SK-N-SH (cell line): Measurements from ENCODE around the gene KRAS. TPM values are rescaled to one million over a fixed set of nuclear protein-coding genes. Genes with fewer than 3 reads are reported as not detected.

ENCODE experiments used
- CTCF ChIA-PET: fragments of 300-600, 350-600 bp; formaldehyde crosslinking; extraction: SDS; loops from one replicate; lab custom pipeline; 2021; lab: Yijun Ruan, JAX
- POLR2A ChIA-PET: fragments of 350-600 bp; sonication (Branson Sonifier 250); formaldehyde crosslinking; extraction: SDS; loops from one replicate; lab custom pipeline; 2020; ENCODE audit warnings: antibody characterized with exemption, inconsistent platforms; lab: Yijun Ruan, JAX
- DNase-seq: peaks from one replicate; pipeline ENCODE4 v3.0.0; 2012
- H2AFZ ChIP-seq: fragments of 200-600 bp; sonication (generic); 2 replicates; pipeline ENCODE4 v1.8.1; 2016; ENCODE audit warnings: antibody characterized with exemption, mild to moderate bottlenecking, low read depth
- H3F3A ChIP-seq: fragments of 200-600 bp; sonication (generic); replicated peaks from 2 replicates; pipeline ENCODE3; 2016; ENCODE audit warnings: antibody characterized with exemption, mild to moderate bottlenecking; ENCODE audit not compliant: insufficient read depth
- H3K27ac ChIP-seq, 2 experiments: fragments of 200-500 bp in 1 of 2; fragments of 200-600 bp in 1 of 2; sonication (Bioruptor generic) in 1 of 2; sonication (generic), shearing (Covaris generic) in 1 of 2; 2 replicates each; pipeline versions ENCODE4 v1.5.1 to v1.6.1; 2014 to 2016; ENCODE audit warnings: low read depth in 2 of 2, inconsistent platforms in 1 of 2, low read length in 1 of 2, mild to moderate bottlenecking in 1 of 2, mixed read lengths in 1 of 2
- H3K27me3 ChIP-seq: fragments of 200-600 bp; sonication (generic), shearing (Covaris generic); 2 replicates; pipeline ENCODE4 v1.6.1; 2016; ENCODE audit warnings: mixed run types; ENCODE audit not compliant: insufficient read depth
- H3K36me3 ChIP-seq, 2 experiments: fragments of 200-500 bp in 1 of 2; fragments of 200-600 bp in 1 of 2; sonication (Bioruptor generic) in 1 of 2; sonication (generic) in 1 of 2; replicated peaks in 1 of 2; 2 replicates each; pipeline versions ENCODE3 to v1.5.1; 2014 to 2016; ENCODE audit warnings: low read length in 1 of 2, mild to moderate bottlenecking in 1 of 2; ENCODE audit not compliant: insufficient read depth in 2 of 2, control insufficient read depth in 1 of 2
- H3K4me1 ChIP-seq, 2 experiments: fragments of 200-500 bp in 1 of 2; fragments of 200-600 bp in 1 of 2; sonication (Bioruptor generic) in 1 of 2; sonication (generic), shearing (Covaris generic) in 1 of 2; 2 replicates each; pipeline versions ENCODE4 v1.5.1 to v1.6.1; 2014 to 2016; ENCODE audit warnings: low read depth in 1 of 2, low read length in 1 of 2, mixed run types in 1 of 2; ENCODE audit not compliant: insufficient read depth in 2 of 2, control insufficient read depth in 1 of 2
- H3K4me2 ChIP-seq: fragments of 200-600 bp; sonication (generic), shearing (Covaris generic); 2 replicates; pipeline ENCODE4 v1.6.1; 2017; ENCODE audit warnings: mixed run types
- H3K4me3 ChIP-seq, 2 experiments: fragments of 200-500 bp in 1 of 2; fragments of 200-600 bp in 1 of 2; sonication (Bioruptor generic) in 1 of 2; sonication (generic), shearing (Covaris generic) in 1 of 2; 2 replicates each; pipeline versions ENCODE4 v1.5.1 to v1.8.1; 2014 to 2016; ENCODE audit warnings: low read depth in 2 of 2, inconsistent platforms in 1 of 2, low read length in 1 of 2, mild to moderate bottlenecking in 1 of 2, mixed read lengths in 1 of 2, moderate library complexity in 1 of 2
- H3K79me2 ChIP-seq: fragments of 200-600 bp; sonication (generic); 2 replicates; pipeline ENCODE4 v1.8.1; 2017; ENCODE audit warnings: mild to moderate bottlenecking; ENCODE audit not compliant: insufficient read depth
- H3K9ac ChIP-seq: fragments of 200-600 bp; sonication (generic); 2 replicates; pipeline ENCODE4 v1.6.1; 2017; ENCODE audit warnings: mixed run types
- H3K9me2 ChIP-seq: fragments of 200-600 bp; sonication (generic); 2 replicates; pipeline ENCODE4 v1.6.1; 2017; ENCODE audit warnings: mixed run types
- H3K9me3 ChIP-seq: fragments of 200-600 bp; sonication (generic); 2 replicates; pipeline ENCODE4 v1.6.1; 2017; ENCODE audit warnings: mixed run types, mild to moderate bottlenecking, moderate library complexity
- H4K20me1 ChIP-seq: fragments of 200-600 bp; sonication (generic); 2 replicates; pipeline ENCODE4 v1.6.1; 2017; ENCODE audit warnings: mild to moderate bottlenecking, mixed run types; ENCODE audit not compliant: insufficient read depth
- CHD2 ChIP-seq: fragments of 150-350 bp; IDR thresholded peaks from 2 replicates; pipeline ENCODE4 v1.6.1; 2018; ENCODE audit warnings: low read length; ENCODE audit not compliant: partially characterized antibody
- CTCF ChIP-seq: fragments of 200-600 bp; sonication (generic); IDR thresholded peaks from 2 replicates; pipeline ENCODE4 v1.6.1; 2017; ENCODE audit warnings: antibody characterized with exemption, mild to moderate bottlenecking, moderate library complexity
- ELF1 ChIP-seq: IDR thresholded peaks from 2 replicates; pipeline ENCODE4 v1.4.0; 2012
- FOSL2 ChIP-seq: IDR thresholded peaks from 2 replicates; pipeline ENCODE4 v1.4.0; 2012; ENCODE audit warnings: low read depth, mild to moderate bottlenecking, moderate library complexity, borderline replicate concordance
- FOXM1 ChIP-seq: IDR thresholded peaks from 2 replicates; pipeline ENCODE4 v1.4.0; 2012; ENCODE audit warnings: low read depth, mild to moderate bottlenecking
- GABPA ChIP-seq: IDR thresholded peaks from 2 replicates; pipeline ENCODE4 v1.4.0; 2012; ENCODE audit warnings: low read depth, mild to moderate bottlenecking
- GATA2 ChIP-seq: sonication (generic); formaldehyde crosslinking; IDR thresholded peaks from 2 replicates; pipeline ENCODE4 v1.5.0; 2020; ENCODE audit warnings: mild to moderate bottlenecking, missing genetic modification reagents
- MEF2A ChIP-seq: IDR thresholded peaks from 2 replicates; pipeline ENCODE4 v1.4.0; 2012; ENCODE audit warnings: low read depth, borderline replicate concordance
- NRF1 ChIP-seq: IDR thresholded peaks from 2 replicates; pipeline ENCODE4 v1.6.1; 2012; ENCODE audit warnings: low read depth, mild to moderate bottlenecking, low read length
- PBX3 ChIP-seq: IDR thresholded peaks from 2 replicates; pipeline ENCODE4; 2012
- POLR2AphosphoS5 ChIP-seq: IDR thresholded peaks from 2 replicates; pipeline ENCODE4 v1.6.1; 2012; ENCODE audit warnings: low read depth, low read length
- RCOR1 ChIP-seq: fragments of 150-350 bp; IDR thresholded peaks from 2 replicates; pipeline ENCODE4 v1.6.1; 2017; ENCODE audit warnings: antibody characterized with exemption, low read length
- REST ChIP-seq: IDR thresholded peaks from 2 replicates; pipeline ENCODE4 v1.6.1; 2012; ENCODE audit warnings: mild to moderate bottlenecking, low read depth, low read length, moderate library complexity
- RXRA ChIP-seq: IDR thresholded peaks from 2 replicates; pipeline ENCODE4 v1.4.0; 2012; ENCODE audit warnings: low read depth, mild to moderate bottlenecking, borderline replicate concordance
- SIN3A ChIP-seq: IDR thresholded peaks from 2 replicates; pipeline ENCODE4 v1.6.1; 2012; ENCODE audit warnings: low read depth, mild to moderate bottlenecking, low read length, moderate library complexity, borderline replicate concordance
- SMC3 ChIP-seq: IDR thresholded peaks from 2 replicates; pipeline ENCODE4 v1.6.1; 2012; ENCODE audit warnings: low read depth, low read length, improper control_type of control experiment
- USF1 ChIP-seq: IDR thresholded peaks from 2 replicates; pipeline ENCODE4 v1.4.0; 2012; ENCODE audit warnings: low read depth, borderline replicate concordance
- USF2 ChIP-seq: fragments of 150-350 bp; IDR thresholded peaks from 2 replicates; pipeline ENCODE4 v1.6.1; 2017; ENCODE audit warnings: antibody characterized with exemption, low read length, low read depth, borderline replicate concordance
- YY1 ChIP-seq: IDR thresholded peaks from 2 replicates; pipeline ENCODE4 v1.4.0; 2012; ENCODE audit warnings: low read depth, mild to moderate bottlenecking
- WGBS: methylation state at CpG from one replicate; pipeline ENCODE4 v1.1.6; 2017; ENCODE audit warnings: low lambda C conversion rate; 5-methylcytosine and 5-hydroxymethylcytosine counted together
- polyA plus RNA-seq, 3 experiments: library from polyadenylated mRNA; depleted of rRNA; stranded (reverse); fragments of >200 nt; gene quantifications; 2 replicates each; pipeline ENCODE4 v1.2.3, GENCODE V29; 2012

The KRAS gene
- polyA plus RNA-seq, 1 of the 3 experiments (the other 2 are of a cell fraction), result 8.0 TPM

GRCh38 chr12:25286837-25287236 is 36.1 kb upstream of the KRAS start:
- Histone ChIP-seq H3K36me3 (no peaks in the 10 kb centered on the region), H3K9ac (no peak overlapping the region), H3K4me1 (no peaks in the 10 kb centered on the region), H3K27me3 (no peaks in the 10 kb centered on the region), H2AFZ (no peak overlapping the region), H4K20me1 (no peaks in the 10 kb centered on the region)
- no peak for TF ChIP-seq GATA2
- TF ChIP-seq YY1, result no peak
- no peak for TF ChIP-seq CHD2
- TF ChIP-seq FOSL2, result no peak
- TF ChIP-seq RCOR1, result no peak
- no peak for TF ChIP-seq RXRA
- no peak for TF ChIP-seq USF2
- TF ChIP-seq MEF2A, result no peak
- no peak for TF ChIP-seq PBX3
- TF ChIP-seq, all 33 proteins: peak for 0
- no peak for DNase-seq
- CTCF ChIA-PET, result no interaction called here
- Histone ChIP-seq H3K4me2 (no peak overlapping the region), H3K79me2 (no peaks in the 10 kb centered on the region), H3F3A (no peaks in the 10 kb centered on the region), H3K9me3 (0 out of 2 replicates have a peak, but pooled peaks cover 4% of the 10 kb centered on the region), H3K9me2 (no peaks in the 10 kb centered on the region), H3K4me3 (no peak overlapping the region), H3K27ac (no peak overlapping the region)
- POLR2A ChIA-PET, result no interaction called here

- H3K27me3 ChIP-seq, result no peaks in the 10 kb centered on the region
Observed at GRCh38 chr12:25284024-25284423, 33.3 kb upstream of the KRAS start.

More at GRCh38 chr12:25284024-25284423, 33.3 kb upstream of the KRAS start:
- ChIA-PET CTCF (interaction anchor here (0.7 kb wide), 1 partner anchor 73 kb away, joined by 3 read pairs; no protein-coding TSS in a partner anchor), POLR2A (no interaction called here)
- no peaks in the 10 kb centered on the region for H3K4me1 ChIP-seq
- no peak overlapping the region for H3K9ac ChIP-seq
- no peaks in the 10 kb centered on the region for H3K36me3 ChIP-seq
- H3K4me3 ChIP-seq, result no peak overlapping the region
- H3K4me2 ChIP-seq, result no peak overlapping the region
- H3F3A ChIP-seq, result no peaks in the 10 kb centered on the region
- TF ChIP-seq USF1 (no peak), POLR2AphosphoS5 (no peak), SIN3A (no peak), ELF1 (no peak), CHD2 (no peak), FOXM1 (no peak), CTCF (no peak), GABPA (no peak), REST (no peak), NRF1 (no peak), SMC3 (no peak)
- no peaks in the 10 kb centered on the region for H3K9me2 ChIP-seq
- H3K79me2 ChIP-seq, result no peaks in the 10 kb centered on the region
- DNase-seq, result no peak
- H3K9me3 ChIP-seq, result 0 out of 2 replicates have a peak, but pooled peaks cover under 1% of the 10 kb centered on the region
- no peaks in the 10 kb centered on the region for H4K20me1 ChIP-seq
- no peak overlapping the region for H2AFZ ChIP-seq
- 92% methylated on average over 4 of the region's 4 CpGs for WGBS
- H3K27ac ChIP-seq, result no peak overlapping the region
